NB4 (cell line): Measurements from ENCODE around the gene DOCK8.

Experiments used
- MYC ChIP-seq: IDR thresholded peaks from 2 replicates; pipeline ENCODE4 v1.6.1; 2011; ENCODE audit warnings: low read depth, low read length
- POLR2A ChIP-seq: IDR thresholded peaks from 2 replicates; pipeline ENCODE4 v1.6.1; 2011; ENCODE audit warnings: mild to moderate bottlenecking; ENCODE audit not compliant: insufficient read length; ENCODE audit errors: extremely low read depth
- TF ChIP-seq, protein P1 (sequence below): IDR thresholded peaks from one replicate; pipeline ENCODE4 v1.5.1; 2012; ENCODE audit warnings: low read depth, low read length
- TF ChIP-seq, protein P2 (sequence below): IDR thresholded peaks from 2 replicates; pipeline ENCODE4 v1.6.1; 2011; ENCODE audit warnings: low read depth, low read length

DNA sequence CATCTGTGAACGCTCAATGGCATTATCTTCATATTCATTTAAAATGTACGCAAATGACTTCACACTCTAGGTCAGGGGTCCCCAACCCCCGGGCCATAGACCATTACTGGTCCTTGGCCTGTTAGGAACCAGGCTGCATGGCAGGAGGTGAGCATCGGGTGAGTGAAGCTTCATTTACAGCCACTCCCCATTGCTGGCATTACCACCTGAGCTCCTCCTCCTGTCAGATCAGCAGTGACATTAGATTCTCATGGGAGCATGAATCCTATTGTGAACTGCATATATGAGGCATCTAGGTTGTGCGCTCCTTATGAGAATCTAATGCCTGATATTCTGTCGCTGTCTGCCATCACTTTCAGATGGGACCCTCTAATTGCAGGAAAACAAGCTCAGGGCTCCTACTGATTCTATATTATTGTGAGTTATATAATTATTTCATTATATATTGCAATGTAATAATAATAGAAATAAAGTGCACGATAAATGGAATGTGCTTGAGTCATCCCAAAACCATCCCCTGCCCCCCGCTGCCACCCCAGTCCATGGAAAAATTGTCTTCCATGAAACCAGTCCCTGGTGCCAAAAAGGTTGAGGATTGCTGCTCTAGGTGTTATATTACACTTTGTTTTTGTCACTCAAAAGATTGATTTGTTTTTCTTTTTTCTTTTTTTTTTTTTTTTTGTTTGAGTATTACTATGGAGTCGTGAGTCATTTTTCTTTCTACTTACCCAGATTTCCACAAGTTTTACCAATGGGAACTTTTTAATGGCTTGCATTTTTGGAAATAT, 127.2 kb downstream of the DOCK8 start:
- TF ChIP-seq, protein P1, sequence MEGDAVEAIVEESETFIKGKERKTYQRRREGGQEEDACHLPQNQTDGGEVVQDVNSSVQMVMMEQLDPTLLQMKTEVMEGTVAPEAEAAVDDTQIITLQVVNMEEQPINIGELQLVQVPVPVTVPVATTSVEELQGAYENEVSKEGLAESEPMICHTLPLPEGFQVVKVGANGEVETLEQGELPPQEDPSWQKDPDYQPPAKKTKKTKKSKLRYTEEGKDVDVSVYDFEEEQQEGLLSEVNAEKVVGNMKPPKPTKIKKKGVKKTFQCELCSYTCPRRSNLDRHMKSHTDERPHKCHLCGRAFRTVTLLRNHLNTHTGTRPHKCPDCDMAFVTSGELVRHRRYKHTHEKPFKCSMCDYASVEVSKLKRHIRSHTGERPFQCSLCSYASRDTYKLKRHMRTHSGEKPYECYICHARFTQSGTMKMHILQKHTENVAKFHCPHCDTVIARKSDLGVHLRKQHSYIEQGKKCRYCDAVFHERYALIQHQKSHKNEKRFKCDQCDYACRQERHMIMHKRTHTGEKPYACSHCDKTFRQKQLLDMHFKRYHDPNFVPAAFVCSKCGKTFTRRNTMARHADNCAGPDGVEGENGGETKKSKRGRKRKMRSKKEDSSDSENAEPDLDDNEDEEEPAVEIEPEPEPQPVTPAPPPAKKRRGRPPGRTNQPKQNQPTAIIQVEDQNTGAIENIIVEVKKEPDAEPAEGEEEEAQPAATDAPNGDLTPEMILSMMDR, result no peak
- TF ChIP-seq POLR2A (no peak), MYC (no peak)
- TF ChIP-seq, protein P2, sequence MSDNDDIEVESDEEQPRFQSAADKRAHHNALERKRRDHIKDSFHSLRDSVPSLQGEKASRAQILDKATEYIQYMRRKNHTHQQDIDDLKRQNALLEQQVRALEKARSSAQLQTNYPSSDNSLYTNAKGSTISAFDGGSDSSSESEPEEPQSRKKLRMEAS, result no peak
